Measurements from ENCODE around the gene CDK10.
A peak's percentile ranks its signal among the peaks of the same experiment; 100 is the strongest.

CDK10 gene

DNA sequence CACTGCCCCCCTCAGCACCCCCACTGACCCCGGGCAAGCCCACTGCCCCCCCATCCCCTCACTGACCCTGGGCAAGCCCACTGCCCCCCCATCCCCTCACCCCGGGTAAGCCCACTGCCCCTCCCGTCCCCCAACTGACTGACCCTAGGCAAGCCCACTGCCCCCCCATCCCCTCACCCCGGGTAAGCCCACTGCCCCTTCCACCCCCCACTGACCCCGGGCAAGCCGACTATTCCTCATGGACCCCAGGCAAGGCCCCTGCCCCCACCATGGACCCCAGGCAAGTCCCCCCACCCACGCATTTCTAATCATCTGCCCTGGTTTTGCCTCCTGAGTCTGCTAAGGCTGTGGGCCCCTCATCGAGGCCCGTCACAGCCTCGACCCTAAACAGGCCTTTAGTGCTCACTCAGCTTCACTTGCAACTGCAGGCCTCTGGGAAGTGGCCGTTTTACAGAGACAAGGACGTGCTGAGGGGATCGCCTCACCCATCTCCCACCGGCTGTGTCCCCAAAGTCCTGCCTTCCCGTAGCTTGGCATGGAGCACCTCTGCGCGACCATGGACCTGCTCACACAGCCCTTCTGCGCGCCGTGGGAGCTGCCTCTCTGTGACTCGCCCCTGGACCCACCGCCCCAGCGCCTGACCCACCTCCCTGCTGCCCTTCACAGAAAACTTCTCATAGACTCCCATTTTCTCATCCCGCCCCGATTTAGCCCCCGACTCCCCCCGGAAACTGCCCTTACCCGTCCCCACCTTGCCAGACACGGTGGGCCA, 30.6 kb downstream of the CDK10 start:
- no peak for DNase-seq

DNA sequence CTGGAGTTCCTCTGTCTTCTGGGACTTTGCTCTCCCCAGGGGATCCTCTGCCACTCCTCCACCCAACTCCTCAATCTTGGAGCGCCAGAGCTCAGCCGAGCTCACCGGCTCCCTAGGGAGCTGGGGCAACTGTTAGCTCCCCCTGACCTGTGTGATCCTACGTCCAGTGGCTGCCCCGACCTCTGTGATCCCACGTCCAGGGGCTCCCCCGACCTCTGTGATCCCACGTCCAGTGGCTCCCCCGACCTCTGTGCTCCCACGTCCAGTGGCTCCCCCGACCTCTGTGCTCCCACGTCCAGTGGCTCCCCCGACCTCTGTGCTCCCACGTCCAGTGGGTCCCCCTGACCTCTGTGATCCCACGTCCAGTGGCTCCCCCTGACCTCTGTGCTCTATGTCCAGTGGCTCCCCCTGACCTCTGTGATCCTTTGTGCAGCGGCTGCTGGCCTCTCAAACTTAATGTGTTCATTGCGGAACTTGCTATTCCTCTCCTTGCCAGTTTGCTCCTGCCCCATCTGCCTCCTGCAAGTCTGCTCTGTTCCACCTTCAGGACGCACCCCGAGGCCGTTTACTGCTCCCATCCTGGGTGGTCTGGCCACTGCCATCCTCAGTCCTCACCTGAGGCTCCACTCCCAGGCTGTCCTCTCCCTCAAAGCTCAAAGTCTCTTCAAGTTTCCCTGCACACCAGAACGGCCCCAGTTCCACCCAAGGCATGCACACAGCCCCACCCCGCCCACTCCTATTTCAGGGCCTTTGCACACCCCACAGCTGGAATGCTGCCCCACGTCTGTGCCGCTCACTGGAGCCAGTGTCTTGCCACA, 31.4 kb downstream of the CDK10 start:
- no peak for DNase-seq

DNA sequence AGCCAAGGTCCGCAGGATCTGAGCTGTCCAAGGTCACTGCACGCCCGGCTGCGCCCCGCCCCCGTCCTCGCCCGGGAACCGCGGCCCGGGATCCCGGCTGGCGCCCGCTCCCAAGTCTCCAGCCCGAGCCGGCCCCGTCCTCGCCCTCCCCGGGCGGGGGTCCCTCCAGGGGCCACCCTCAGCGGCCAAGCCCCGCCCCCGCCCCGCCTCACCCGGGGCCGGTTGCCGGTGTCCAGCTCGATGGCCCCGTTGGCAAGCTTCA, 34.0 kb downstream of the CDK10 start:
- peak; percentile 79 for DNase-seq

GRCh38 chr16:89720813-89721545, 34.5 kb downstream of the CDK10 start, which contains the start of the genes VPS9D1 and ZNF276:
TSS of gene VPS9D1 (minus strand) at chr16:89720898. CDS start at chr16:89720861, 37 bp downstream.
TSS of gene ZNF276 (plus strand) at chr16:89721537. CDS start at chr16:89721641, 104 bp downstream.
- DNase-seq, result peak; percentile 93

- DNase-seq, result peak; percentile 38
Measured at GRCh38 chr16:89721546-89722391, 35.3 kb downstream of the CDK10 start.

- DNase-seq, result peak; percentile 37
Measured at GRCh38 chr16:89722392-89723278, 36.1 kb downstream of the CDK10 start.

DNA sequence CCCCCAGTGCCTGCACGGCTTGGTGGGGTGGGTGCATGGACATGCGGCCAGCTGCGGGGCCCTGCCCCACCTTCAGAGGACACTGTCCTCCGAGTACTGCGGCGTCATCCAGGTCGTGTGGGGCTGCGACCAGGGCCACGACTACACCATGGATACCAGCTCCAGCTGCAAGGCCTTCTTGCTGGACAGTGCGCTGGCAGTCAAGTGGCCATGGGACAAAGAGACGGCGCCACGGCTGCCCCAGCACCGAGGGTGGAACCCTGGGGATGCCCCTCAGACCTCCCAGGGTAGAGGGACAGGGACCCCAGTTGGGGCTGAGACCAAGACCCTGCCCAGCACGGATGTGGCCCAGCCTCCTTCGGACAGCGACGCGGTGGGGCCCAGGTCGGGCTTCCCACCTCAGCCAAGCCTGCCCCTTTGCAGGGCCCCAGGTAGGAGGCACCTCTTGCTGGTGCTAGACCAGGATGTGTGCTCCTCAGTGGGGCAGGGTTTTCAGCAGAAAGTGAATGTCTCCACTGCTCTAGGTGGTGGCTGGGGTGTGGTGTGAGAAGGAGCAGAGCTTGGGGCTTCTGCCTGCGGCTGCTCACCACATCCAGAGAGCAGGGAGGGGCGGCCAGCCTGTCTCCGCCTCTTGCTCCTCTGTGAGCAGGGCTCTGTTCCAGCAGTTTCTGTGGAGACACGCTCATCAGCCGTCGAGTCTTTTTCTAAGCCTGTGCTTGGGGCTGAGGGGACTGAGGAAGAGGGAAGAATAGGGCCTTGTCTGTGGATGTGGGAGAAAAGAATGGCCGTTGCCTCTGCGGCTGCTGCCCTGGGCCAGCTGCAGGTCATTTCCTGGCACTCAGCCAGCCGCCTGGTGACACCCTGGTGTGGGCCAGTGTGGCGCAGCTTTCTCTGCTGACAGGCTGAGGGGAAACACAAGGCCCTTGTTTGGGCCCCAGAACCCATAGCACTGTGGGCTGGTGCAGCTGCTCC, 37.1 kb downstream of the CDK10 start:
- DNase-seq, result no peak

GRCh38 chr16:89727406-89728120, 41.1 kb downstream of the CDK10 start:
- DNase-seq, result no peak

DNA sequence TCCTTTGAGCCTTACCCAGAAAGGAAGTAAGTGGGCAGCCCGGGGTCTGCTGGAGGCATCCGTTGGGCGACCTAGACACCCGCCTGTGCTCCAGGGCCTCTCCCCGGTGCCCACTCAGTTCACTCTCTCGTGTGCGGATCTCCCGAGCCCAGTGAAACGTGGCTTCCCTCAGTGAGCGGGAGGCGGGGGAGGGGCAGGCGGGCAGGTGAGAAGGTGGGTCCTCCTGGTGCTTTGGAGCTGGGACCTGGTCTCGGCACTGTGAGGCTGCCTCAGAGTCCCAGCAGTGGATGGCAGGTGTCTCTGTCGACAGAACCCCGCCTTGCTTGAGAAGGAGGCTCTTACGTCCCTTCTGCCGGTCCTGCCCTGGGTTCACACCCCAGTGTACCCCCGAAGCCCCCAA, 42.8 kb downstream of the CDK10 start:
- no peak for DNase-seq

DNA sequence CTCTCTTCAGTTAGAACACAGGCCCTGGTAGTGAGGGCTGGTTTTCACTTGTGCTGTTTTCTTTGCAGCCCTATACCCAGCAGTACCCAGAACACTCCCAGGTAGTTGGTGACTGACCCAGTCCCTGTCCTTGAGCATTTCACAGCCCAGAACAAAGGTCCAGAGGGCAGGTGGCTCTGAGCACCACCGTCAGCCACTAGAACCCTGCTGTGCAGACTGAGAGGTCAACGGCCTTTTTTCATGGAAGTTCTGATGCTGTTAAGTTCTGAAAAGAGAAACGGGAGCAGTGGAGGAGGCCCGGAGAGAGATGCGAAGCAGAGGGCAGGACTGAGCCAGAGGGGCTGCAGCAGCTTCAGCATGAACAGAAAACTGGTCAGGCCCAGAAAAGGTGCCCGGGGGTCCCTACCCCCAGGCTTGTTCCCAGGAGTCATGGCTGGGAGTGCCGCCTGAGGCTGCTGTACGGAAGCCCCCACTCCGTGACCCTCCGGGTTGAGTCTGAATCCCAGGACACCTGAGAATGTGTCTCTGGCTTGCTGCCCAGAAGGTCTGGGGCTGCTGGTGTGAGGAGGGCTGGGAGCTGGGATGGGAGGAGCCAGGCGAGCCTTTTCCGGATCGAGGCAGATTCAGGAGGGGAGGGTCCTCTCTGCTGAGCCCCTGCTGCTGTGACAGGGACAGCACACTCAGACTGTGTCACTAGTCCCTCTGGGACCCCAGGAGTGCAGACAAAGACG, 43.5 kb downstream of the CDK10 start:
- peak; percentile 28 for DNase-seq

- DNase-seq, result no peak
Measured at GRCh38 chr16:89730610-89731234, 44.2 kb downstream of the CDK10 start.

- DNase-seq, result no peak
Measured at GRCh38 chr16:89732142-89732917, 45.8 kb downstream of the CDK10 start.

DNA sequence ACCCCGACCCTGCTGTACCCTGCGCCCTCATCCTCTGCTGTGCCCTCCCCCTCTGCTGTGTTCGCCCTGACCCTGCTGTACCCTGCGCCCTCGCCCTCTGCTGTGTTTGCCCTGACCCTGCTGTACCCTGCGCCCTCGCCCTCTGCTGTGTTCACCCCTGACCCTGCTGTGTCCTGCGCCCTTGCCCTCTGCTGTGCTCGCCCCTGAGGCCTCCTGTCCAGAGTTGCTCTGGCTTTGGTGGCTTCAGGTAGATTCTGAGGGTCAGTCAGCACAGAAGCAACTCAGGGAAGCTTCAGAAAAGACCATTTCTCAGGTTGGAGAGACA, 46.4 kb downstream of the CDK10 start:
- no peak for DNase-seq

- no peak for DNase-seq
Measured at GRCh38 chr16:89733322-89733721, 46.8 kb downstream of the CDK10 start.

- no peak for DNase-seq
Measured at GRCh38 chr16:89733792-89734191, 47.3 kb downstream of the CDK10 start.

DNA sequence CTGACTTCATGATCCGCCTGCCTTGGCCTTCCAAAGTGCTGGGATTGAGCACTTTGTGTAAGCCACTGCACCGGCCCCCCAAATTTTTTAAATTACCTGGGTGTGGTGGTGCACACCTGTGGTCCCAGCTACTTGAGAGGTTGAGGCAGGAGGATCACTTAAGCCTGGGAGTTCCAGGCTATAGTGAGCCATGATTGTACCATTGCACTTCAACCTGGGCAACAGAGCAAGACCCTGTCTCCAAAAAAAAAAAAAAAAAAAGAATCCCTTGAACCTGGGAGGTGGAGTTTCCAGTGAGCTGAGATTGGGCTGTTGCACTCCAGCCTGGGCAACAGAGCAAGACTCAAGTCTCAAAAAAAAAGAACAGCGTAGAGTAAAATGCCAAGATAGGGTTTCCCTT, 50.1 kb downstream of the CDK10 start:
- DNase-seq, result no peak

DNA sequence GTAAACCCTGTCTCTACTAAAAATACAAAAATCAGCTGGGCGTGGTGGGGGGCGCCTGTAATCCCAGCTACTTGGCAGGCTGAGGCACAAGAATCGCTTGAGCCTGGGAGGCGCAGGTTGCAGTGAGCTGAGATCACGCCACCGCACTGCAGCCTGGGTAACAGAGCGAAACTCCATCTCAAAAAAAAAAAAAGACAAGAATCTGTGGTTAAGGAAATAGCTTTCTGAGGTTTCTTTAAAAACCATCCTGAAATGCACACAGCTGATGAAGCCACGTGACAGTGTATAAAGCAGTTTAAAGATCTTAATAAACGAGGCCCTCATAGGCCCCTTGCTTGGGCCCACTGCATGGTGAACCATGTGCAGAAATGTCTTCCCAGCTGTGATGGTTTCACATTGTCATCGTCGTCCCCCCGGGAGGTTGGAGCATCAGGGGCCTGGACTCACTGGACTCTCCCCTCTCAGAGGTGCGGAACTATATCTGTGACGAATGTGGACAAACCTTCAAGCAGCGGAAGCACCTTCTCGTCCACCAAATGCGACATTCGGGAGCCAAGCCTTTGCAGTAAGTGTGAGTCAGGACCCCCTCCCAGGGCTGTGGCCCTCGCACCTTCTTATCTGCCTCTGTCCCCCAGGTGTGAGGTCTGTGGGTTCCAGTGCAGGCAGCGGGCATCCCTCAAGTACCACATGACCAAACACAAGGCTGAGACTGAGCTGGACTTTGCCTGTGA, 51.0 kb downstream of the CDK10 start:
- no peak for DNase-seq

Data from eye (tissue), 1 donor.